Aorta (tissue), 5 donors: Measurements from ENCODE around the gene CCL14. TPM values are rescaled to one million over a fixed set of nuclear protein-coding genes. Genes with fewer than 3 reads are reported as not detected.
A peak's percentile ranks its signal among the peaks of the same experiment; 100 is the strongest.

ENCODE experiments used
- ATAC-seq: fragments of 200-7000 bp; cut with Tn5 transposase; one replicate; pipeline ENCODE4 v1.9.1; 2022; ENCODE audit warnings: moderate library complexity; ENCODE audit not compliant: low FRiP score
- DNase-seq, 2 donors: peaks; one replicate each; pipeline ENCODE4 v3.0.0-alpha.2; 2020
- H3K27ac ChIP-seq, 2 donors: one replicate each; pipeline ENCODE4 v1.5.1; 2013; ENCODE audit warnings: low read length in 2 of 2, mild to moderate bottlenecking in 2 of 2, moderate library complexity in 2 of 2, control low read depth in 1 of 2, inconsistent platforms in 1 of 2, low read depth in 1 of 2
- H3K27me3 ChIP-seq, 2 donors: one replicate each; pipeline ENCODE4 v1.6.1; 2013; ENCODE audit warnings: control low read depth in 1 of 2, low read length in 1 of 2, mild to moderate bottlenecking in 1 of 2, moderate library complexity in 1 of 2; ENCODE audit not compliant: insufficient read depth in 2 of 2, control insufficient read depth in 1 of 2
- H3K36me3 ChIP-seq, 2 donors: one replicate each; pipeline ENCODE4 v1.6.1; 2013; ENCODE audit warnings: control low read depth in 1 of 2, low read length in 1 of 2, mild to moderate bottlenecking in 1 of 2; ENCODE audit not compliant: insufficient read depth in 2 of 2, control insufficient read depth in 1 of 2
- H3K4me1 ChIP-seq, 2 donors: one replicate each; pipeline ENCODE4 v1.6.1; 2013; ENCODE audit warnings: low read length in 2 of 2, control low read depth in 1 of 2, mild to moderate bottlenecking in 1 of 2, moderate library complexity in 1 of 2; ENCODE audit not compliant: insufficient read depth in 2 of 2, control insufficient read depth in 1 of 2
- H3K4me3 ChIP-seq, 2 donors: one replicate each; pipeline ENCODE4 v1.5.1; 2013; ENCODE audit warnings: low read length in 2 of 2, control low read depth in 1 of 2, mild to moderate bottlenecking in 1 of 2
- H3K9me3 ChIP-seq: one replicate; pipeline ENCODE4 v1.6.1; 2013; ENCODE audit warnings: mild to moderate bottlenecking, low read length; ENCODE audit not compliant: control insufficient read depth
- WGBS, 2 donors: extraction: QIAGEN DNeasy Blood & Tissue Kit; methylation state at CpG; one replicate each; pipeline ENCODE4 v1.1.7; 2013; 5-methylcytosine and 5-hydroxymethylcytosine counted together
- intact Hi-C, 2 donors: fragments of 100-400 bp; cut with DNase I; formaldehyde crosslinking; loops; one replicate each; pipeline versions ENCODE4 v1.14.2 to v1.15.0; 2022
- polyA plus RNA-seq, 2 donors: library from polyadenylated mRNA; stranded (reverse); fragments of 200-250 nt; gene quantifications; one replicate each; pipeline ENCODE4 v1.2.3, GENCODE V29; 2013
- total RNA-seq, 2 donors: library from RNA; stranded (reverse); fragmentation: NEBNext Ultra II Directional; extraction: Animal tissue kit (Norgen Biotek cat#: 25700); gene quantifications; one replicate each; pipeline ENCODE4 v1.2.1, GENCODE V29; 2021
- donor health status: healthy with polysubstance abuse.
- donor health status: Bipolar disorder and iron deficiency.
- donor health status: DM: no; HTN: no; CAD: no.
- donor health status: DM: no; HTN: no; CAD: no.
- donor health status: DM: yes; HTN: yes; CAD: no.

CCL14 gene
- total and polyA plus RNA-seq, 4 donors = 4.0 to 224 (median 72.5) TPM

GRCh38 chr17:35981246-35981645 lies 5.3 kb downstream of the CCL14 start, which contains the start of gene CCL16:
CCL16 (minus strand) TSS chr17:35981497; CDS start chr17:35981420, 77 bp downstream.
- WGBS, 2 donors = 89 to 90% methylated on average over 12 of the region's 12 CpGs
- no peak for ATAC-seq

GRCh38 chr17:35978346-35978745 lies 8.2 kb downstream of the CCL14 start:
- no peaks in the 10 kb centered on the region for H3K36me3 ChIP-seq
- H3K27ac ChIP-seq = no peak overlapping the region
- no peak for DNase-seq
- ATAC-seq = no peak
- H3K4me3 ChIP-seq = no peak overlapping the region
- no peaks in the 10 kb centered on the region for H3K27me3 ChIP-seq
- H3K9me3 ChIP-seq = no peaks in the 10 kb centered on the region
- intact Hi-C loops = loop anchor here in 1 of 2 donors (10.0 kb wide), 1 partner anchor 166 kb away; no protein-coding TSS in a partner anchor
- WGBS, 2 donors = 70 to 71% methylated on average over 3 of the region's 3 CpGs
- no peaks in the 10 kb centered on the region for H3K4me1 ChIP-seq

More at GRCh38 chr17:35981246-35981645, 5.3 kb downstream of the CCL14 start, which contains the start of gene CCL16:
- DNase-seq = no peak
- Histone ChIP-seq H3K36me3 (no peaks in the 10 kb centered on the region), H3K4me1 (no peaks in the 10 kb centered on the region), H3K27ac (no peak within 1 kb of the TSS), H3K27me3 (peaks cover 0 to 3% of the 10 kb centered on the region in 2 donors), H3K4me3 (no peak within 1 kb of the TSS), H3K9me3 (no peaks in the 10 kb centered on the region)
- intact Hi-C loops = no loop called here

- DNase-seq = no peak
- no peak for ATAC-seq
- H3K36me3 ChIP-seq = no peaks in the 10 kb centered on the region
- 91 to 92% methylated on average over 6 to 7 of the region's 7 CpGs for WGBS, 2 donors
- intact Hi-C loops = loop anchor here in 1 of 2 donors (10.0 kb wide), 1 partner anchor 167 kb away; no protein-coding TSS in a partner anchor
- no peak overlapping the region for H3K27ac ChIP-seq
- no peaks in the 10 kb centered on the region for H3K4me1 ChIP-seq
- no peaks in the 10 kb centered on the region for H3K9me3 ChIP-seq
- no peak overlapping the region for H3K4me3 ChIP-seq
- no peaks in the 10 kb centered on the region for H3K27me3 ChIP-seq
Observed at GRCh38 chr17:35977509-35977908, 9.0 kb downstream of the CCL14 start.

GRCh38 chr17:35973333-35974260 lies 12.9 kb downstream of the CCL14 start:
- intact Hi-C loops = loop anchor here in 1 of 2 donors (10.0 kb wide), 1 partner anchor 171 kb away; no protein-coding TSS in a partner anchor
- H3K4me1 ChIP-seq = no peaks in the 10 kb centered on the region
- WGBS, 2 donors = 40 to 51% methylated on average over 10 of the region's 10 CpGs
- no peaks in the 10 kb centered on the region for H3K27me3 ChIP-seq
- no peaks in the 10 kb centered on the region for H3K9me3 ChIP-seq
- no peak overlapping the region for H3K4me3 ChIP-seq
- no peak for DNase-seq
- ATAC-seq = no peak
- H3K27ac ChIP-seq = no peak overlapping the region
- H3K36me3 ChIP-seq = no peaks in the 10 kb centered on the region

GRCh38 chr17:35972945-35973332 lies 13.6 kb downstream of the CCL14 start:
- intact Hi-C loops = loop anchor here in 1 of 2 donors (10.0 kb wide), 1 partner anchor 172 kb away; no protein-coding TSS in a partner anchor
- DNase-seq (no peak), ATAC-seq (no peak)
- Histone ChIP-seq H3K4me3 (no peak overlapping the region), H3K9me3 (no peaks in the 10 kb centered on the region), H3K27me3 (no peaks in the 10 kb centered on the region), H3K4me1 (no peaks in the 10 kb centered on the region), H3K36me3 (no peaks in the 10 kb centered on the region), H3K27ac (no peak overlapping the region)
- 70 to 77% methylated on average over 4 of the region's 4 CpGs for WGBS, 2 donors

GRCh38 chr17:35972535-35972934 lies 14.0 kb downstream of the CCL14 start:
- no peak overlapping the region for H3K4me3 ChIP-seq
- no peaks in the 10 kb centered on the region for H3K4me1 ChIP-seq
- no peaks in the 10 kb centered on the region for H3K36me3 ChIP-seq
- no peak overlapping the region for H3K27ac ChIP-seq
- H3K9me3 ChIP-seq = no peaks in the 10 kb centered on the region
- DNase-seq (no peak), ATAC-seq (no peak)
- intact Hi-C loops = loop anchor here in 1 of 2 donors (10.0 kb wide), 1 partner anchor 172 kb away; no protein-coding TSS in a partner anchor
- 77 to 84% methylated on average over 6 of the region's 6 CpGs for WGBS, 2 donors
- no peaks in the 10 kb centered on the region for H3K27me3 ChIP-seq

- intact Hi-C loops = loop anchor here in 1 of 2 donors (10.0 kb wide), 1 partner anchor 173 kb away; no protein-coding TSS in a partner anchor
- 85 to 86% methylated on average over 1 of the region's 1 CpG for WGBS, 2 donors
- no peak overlapping the region for H3K27ac ChIP-seq
- DNase-seq = no peak
- no peak overlapping the region for H3K4me3 ChIP-seq
- H3K36me3 ChIP-seq = no peaks in the 10 kb centered on the region
- no peaks in the 10 kb centered on the region for H3K4me1 ChIP-seq
- no peak for ATAC-seq
- no peaks in the 10 kb centered on the region for H3K9me3 ChIP-seq
- H3K27me3 ChIP-seq = no peaks in the 10 kb centered on the region
Observed at GRCh38 chr17:35972066-35972465, 14.5 kb downstream of the CCL14 start.

GRCh38 chr17:35969558-35970380 lies 16.8 kb downstream of the CCL14 start:
- 39 to 45% methylated on average over 8 of the region's 8 CpGs for WGBS, 2 donors
- DNase-seq (peak; percentile 74 to 82), ATAC-seq (peak; percentile 72)
- Histone ChIP-seq H3K27me3 (no peaks in the 10 kb centered on the region), H3K4me3 (no peak overlapping the region), H3K36me3 (no peaks in the 10 kb centered on the region), H3K27ac (no peak overlapping the region), H3K4me1 (no peaks in the 10 kb centered on the region), H3K9me3 (no peaks in the 10 kb centered on the region)
- intact Hi-C loops = loop anchor here (10.0 kb wide), 2 partner anchors 175 to 515 kb away; partner anchors contain the start of gene ZNHIT3 (in 2 of the 2)
